Middle frontal gyrus (tissue), 1 donor: Measurements from ENCODE around the gene PHACTR1.

Source experiments
- DNase-seq: peaks from one replicate; pipeline ENCODE4 v3.0.0-alpha.2; 2015; ENCODE audit warnings: low spot score; ENCODE audit errors: extremely low spot score

Gene PHACTR1

DNA sequence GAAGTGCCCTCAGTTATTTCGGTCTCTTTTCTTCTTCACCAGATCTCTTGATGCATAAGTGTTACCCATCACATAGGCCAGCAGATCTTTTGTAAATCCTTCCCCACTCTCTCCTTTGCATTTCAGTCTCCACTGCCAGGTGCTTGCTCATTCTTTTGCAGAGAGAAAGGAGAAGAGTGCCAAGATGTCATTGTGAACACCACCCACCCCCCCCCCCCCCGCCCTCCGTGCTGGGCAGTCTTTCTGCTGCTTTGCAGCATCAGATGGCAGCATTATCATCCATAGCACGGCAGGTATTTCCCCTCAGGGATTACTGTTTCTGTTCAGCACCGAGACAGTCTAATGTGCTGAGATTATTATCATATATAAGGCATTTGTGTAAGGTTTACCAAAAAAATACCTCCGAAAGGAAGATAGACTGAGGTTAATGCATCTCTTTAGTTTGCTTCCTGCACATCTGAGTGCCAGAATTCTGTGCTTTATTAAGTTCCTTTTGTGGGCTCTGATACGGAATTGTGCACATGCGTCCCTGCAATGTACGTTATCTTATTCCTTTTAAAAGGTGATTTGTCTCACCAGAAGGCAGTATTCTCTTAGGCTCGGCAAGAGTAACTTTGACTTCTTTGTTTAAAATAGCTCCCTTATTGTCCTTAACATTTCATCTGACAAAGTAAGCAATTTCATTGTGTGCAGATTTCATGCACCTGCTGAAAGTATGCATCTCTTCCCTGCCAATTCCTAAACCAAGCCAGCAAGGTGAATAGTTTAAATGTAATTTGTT lies 128.8 kb downstream of the PHACTR1 start:
- no peak for DNase-seq

DNA sequence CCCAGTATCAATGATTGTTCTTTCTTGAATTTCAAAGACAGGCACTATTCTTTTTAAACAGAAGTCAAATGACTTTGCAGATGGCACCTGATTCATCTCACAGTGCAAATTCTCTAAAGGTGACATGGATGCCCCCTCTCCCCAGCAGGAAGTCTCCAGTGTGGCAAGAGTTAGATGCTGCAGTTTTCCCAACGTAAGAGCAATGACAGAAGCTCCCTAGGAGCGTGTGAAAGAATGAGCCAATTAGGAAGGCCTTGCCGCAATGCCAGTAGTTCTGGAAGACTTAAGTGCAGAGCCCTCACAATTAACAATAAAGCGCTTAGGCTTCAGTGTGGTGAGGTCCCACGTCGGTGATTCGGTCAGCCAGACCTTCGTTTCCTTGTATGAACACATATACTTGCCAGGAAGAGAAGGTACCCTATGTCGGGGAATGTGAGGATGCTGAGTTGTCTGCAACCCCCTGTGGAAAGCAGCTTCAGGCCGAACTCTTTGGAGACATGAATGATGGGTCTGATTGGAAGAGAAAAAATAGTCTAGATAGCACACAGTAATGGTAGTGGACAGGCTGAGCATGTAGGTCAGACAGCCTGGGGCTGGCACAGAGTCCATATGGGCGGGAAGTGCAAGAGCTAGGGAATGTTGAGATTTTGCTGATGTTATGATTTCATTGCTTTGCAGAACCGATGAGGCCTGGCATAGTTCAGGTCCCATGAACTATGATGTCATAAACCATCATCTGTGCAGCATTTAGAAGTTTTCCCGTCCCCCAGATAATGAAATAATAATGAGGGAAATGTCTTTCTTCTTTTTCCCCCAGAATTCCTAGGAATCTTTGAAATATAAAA lies 132.6 kb downstream of the PHACTR1 start:
- no peak for DNase-seq

DNA sequence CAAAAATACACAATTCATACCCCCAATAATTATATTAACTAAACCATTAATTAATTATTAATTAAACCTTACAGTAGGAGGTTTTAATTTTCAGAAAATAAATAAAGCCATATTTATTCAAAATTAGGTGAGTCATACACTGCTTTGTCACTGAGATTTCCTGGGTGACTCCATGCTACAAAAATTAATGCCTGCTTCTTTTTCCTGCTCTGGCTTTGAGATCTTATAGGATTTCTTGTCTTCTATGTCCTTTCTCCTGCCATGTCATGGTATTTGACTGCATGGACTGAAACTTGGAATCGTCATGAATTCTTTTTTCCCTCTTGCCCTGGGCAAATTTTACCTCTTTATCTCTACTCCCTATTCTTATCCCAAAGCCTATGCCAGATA lies 133.2 kb downstream of the PHACTR1 start:
- DNase-seq, result no peak

DNA sequence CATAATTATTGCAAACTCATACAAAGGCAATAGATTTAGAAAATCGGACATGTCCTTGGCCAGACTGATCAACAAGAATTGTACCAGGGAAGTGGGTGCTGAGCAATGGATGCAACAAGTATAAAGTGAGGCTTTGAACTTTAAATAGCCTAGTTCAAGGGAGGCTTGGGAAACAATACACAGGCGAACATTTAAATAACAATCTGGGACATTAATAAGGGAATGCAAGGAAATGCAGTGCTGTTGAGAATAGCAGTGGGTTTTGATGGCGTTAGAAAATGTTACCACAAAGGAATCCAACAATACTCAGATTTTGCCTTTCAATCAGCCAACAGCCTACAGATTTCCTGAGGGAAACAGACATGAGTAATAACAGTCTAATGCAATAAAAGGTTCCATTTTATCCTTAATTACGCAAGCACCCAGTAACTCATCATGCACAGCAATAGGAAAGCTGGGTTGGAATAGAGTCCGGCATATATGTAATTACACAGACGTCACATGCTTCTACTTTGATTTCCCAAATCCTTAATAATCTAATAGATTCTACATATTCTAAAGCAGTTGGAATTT lies 134.6 kb downstream of the PHACTR1 start:
- no peak for DNase-seq

GRCh38 chr6:12861603-12862002 lies 145.0 kb downstream of the PHACTR1 start:
- DNase-seq, result no peak

- no peak for DNase-seq
Measured at GRCh38 chr6:12865117-12865516, 148.6 kb downstream of the PHACTR1 start.

DNA sequence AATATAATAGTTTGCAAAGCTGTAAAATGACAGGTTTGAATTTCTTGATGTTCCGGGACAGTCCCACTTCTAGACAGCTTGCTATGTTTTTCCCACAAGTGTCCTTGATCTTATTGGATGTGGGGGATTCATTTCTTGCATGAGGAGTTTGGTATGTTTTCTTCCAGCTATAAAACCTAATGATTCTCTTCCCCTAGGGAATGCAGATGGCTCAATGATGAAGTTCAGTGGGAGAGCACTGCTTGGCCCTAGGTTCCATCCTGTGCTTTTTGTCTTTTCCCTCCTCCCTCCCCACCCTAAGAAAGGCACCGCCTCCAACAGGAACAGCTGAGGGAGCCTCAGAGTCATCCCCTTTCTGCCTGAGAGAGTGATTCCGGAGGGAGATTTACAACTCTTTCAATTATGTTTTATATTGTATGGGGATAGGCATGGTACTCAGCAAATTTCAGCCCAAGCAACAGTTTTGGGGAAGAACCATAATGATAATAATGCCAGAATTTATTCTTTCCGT lies 149.2 kb downstream of the PHACTR1 start:
- DNase-seq, result no peak

DNA sequence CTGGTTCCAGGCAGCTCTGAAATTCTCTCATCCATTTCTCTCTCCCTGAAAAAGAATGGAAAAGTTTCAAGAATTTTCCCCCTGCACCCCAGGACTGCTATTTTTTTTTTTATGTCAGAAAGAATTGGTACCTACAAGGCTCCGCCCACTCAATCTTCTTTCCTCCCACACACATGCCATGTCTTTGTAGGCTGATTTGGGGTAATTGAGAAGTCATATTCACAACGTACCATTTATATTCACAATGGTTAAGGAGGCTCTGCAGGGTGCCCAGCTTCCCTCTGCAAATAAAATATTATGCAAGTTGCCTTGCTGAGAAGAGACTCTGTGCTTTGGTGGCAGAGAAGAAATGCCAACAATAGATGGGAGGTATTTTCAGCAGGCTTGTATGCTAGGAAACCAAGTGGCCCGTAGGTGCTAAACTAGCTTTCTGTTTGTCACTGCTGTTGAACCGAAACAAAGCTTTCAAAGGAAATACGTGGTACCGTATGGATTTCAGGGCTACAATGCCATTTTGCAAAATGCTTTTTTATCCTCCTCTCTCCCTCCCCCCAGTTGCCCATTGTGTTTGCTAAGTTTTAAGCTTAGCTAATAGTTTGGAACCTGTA lies 150.0 kb downstream of the PHACTR1 start:
- DNase-seq, result no peak

- DNase-seq, result no peak
Measured at GRCh38 chr6:12869816-12870432, 153.4 kb downstream of the PHACTR1 start.

DNA sequence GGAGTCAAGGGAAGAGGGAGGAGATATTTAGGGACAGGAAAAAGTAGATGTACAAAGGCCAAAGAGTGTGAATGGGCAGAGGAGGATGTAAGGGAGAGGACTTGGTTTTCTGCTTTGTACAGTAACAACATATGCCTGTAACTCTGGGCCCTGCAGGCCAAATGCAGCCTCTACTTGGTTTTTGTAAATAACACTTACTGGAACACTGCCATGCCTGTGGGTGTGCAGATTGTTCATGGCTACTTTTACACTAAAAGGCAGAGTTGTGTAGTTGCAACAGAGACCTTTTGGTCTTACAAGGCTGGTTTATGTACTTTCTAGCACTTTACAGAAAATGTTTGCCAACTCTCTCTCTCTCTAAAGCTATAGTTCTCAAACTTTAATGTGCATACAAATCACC lies 157.1 kb downstream of the PHACTR1 start:
- DNase-seq, result no peak

DNA sequence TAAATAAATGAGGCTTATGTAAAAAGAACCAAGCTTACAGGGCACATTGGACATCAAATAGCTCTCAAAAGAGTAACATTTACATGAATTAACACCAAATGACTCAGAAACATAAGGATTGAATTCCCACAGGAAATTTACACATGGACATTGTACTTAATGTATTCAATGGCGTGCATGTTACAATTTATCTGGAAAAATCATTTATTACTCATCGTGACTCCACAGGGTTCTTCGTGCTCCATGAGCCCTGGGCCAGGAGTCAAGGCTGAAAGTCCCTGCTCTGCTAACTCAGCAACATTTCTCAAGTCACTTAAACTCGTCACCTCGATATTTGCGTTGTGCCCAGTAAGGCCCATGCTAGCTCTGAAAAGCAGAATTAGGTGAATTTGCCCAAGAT lies 158.5 kb downstream of the PHACTR1 start:
- no peak for DNase-seq

GRCh38 chr6:12878741-12879140 lies 162.2 kb downstream of the PHACTR1 start:
- no peak for DNase-seq

DNA sequence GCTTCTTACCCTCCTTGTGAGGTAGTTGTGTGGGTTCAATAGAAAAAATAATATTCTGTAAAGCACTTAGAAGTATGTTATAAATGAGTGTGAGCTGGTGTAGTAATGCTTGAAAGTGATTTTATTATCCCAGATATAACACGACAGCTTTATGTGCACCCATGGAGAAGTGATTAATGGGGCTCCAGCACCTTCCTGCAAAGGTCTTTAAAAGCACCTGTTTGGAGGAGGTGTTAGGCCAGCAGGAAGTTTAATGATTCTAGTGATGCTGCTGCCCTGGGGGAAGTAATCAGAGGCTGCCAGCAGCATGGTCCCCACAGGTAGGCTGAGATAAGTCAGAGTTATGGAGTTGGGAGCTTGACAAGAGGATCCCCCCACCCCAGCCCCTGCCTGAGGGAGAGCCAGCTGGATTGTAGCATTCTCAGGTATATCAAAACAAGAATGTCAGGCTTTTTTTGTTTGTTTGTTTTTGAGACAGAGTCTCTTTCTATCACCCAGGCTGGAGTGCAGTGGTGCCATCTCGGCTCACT lies 166.3 kb downstream of the PHACTR1 start:
- no peak for DNase-seq

- DNase-seq, result no peak
Measured at GRCh38 chr6:12884983-12885382, 168.4 kb downstream of the PHACTR1 start.

GRCh38 chr6:12886961-12887775 lies 170.6 kb downstream of the PHACTR1 start:
- DNase-seq, result no peak

GRCh38 chr6:12890171-12890790 lies 173.7 kb downstream of the PHACTR1 start:
- DNase-seq, result no peak

GRCh38 chr6:12891595-12891994 lies 175.0 kb downstream of the PHACTR1 start:
- no peak for DNase-seq

GRCh38 chr6:12892151-12892550 lies 175.6 kb downstream of the PHACTR1 start:
- no peak for DNase-seq

GRCh38 chr6:12893036-12893435 lies 176.5 kb downstream of the PHACTR1 start:
- no peak for DNase-seq

DNA sequence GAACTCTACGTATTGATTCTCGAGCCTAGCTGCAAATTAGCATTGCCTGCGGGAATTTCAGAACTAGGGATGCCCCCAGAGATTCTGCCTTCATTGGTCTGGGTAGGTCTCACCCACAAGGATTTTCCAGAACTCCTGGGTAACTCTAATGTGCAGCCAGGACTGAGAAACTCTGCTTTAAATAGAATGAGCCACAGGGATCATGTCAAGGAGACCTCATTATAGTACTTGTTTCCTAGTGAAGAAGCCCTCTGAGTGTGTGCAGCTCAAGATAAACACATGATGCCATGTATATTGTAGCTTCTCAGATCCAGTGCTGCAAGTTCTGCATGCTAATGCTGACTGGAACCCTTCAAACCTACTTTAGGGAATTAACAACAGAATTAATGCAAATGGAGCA lies 179.2 kb downstream of the PHACTR1 start:
- no peak for DNase-seq
